Keratinocyte (primary cell): ENCODE results near the gene GANC. TPM values are rescaled to one million over a fixed set of nuclear protein-coding genes. Genes with fewer than 3 reads are reported as not detected.

Experiments
- DNase-seq: peaks from one replicate; pipeline ENCODE4 v3.0.0-alpha.2; 2011; ENCODE audit warnings: low read depth, missing footprints, low spot score
- FAIRE-seq: peaks from 2 replicates; lab custom pipeline; 2011; peaks lifted over from hg19 to GRCh38; lab: Jason Lieb, UNC
- H2AFZ ChIP-seq: 2 replicates; pipeline ENCODE4 v1.6.0; 2012; ENCODE audit warnings: low read length, control low read depth, inconsistent platforms; ENCODE audit not compliant: control insufficient read depth
- H3K27ac ChIP-seq: 2 replicates; pipeline ENCODE4 v1.5.1; 2011; ENCODE audit warnings: low read length; ENCODE audit not compliant: control insufficient read depth, insufficient read depth
- H3K27me3 ChIP-seq: 3 replicates; pipeline ENCODE4 v1.6.0; 2011; ENCODE audit warnings: low read length; ENCODE audit not compliant: control insufficient read depth, insufficient read depth; ENCODE audit errors: extremely low read depth
- H3K36me3 ChIP-seq, 2 experiments: 2 replicates in 1 of 2; 3 replicates in 1 of 2; pipeline ENCODE4 v1.5.1; 2011; ENCODE audit warnings: low read length in 2 of 2, mild to moderate bottlenecking in 1 of 2; ENCODE audit not compliant: control insufficient read depth in 2 of 2, insufficient read depth in 2 of 2; ENCODE audit errors: extremely low read depth in 1 of 2
- H3K4me1 ChIP-seq: 3 replicates; pipeline ENCODE4 v1.5.1; 2011; ENCODE audit warnings: low read length; ENCODE audit not compliant: control insufficient read depth, insufficient read depth; ENCODE audit errors: extremely low read depth
- H3K4me2 ChIP-seq: 3 replicates; pipeline ENCODE4 v1.6.0; 2011; ENCODE audit warnings: low read depth, low read length; ENCODE audit not compliant: control insufficient read depth, insufficient read depth; ENCODE audit errors: extremely low read depth
- H3K4me3 ChIP-seq, 3 experiments: fragments of 200-600 bp in 1 of 3; sonication (generic) in 1 of 3; 2 replicates in 2 of 3; 3 replicates in 1 of 3; pipeline ENCODE4 v1.5.1; 2011 to 2016; ENCODE audit warnings: low read length in 3 of 3, mild to moderate bottlenecking in 3 of 3, control low read depth in 2 of 3, inconsistent platforms in 1 of 3, low read depth in 1 of 3, mixed read lengths in 1 of 3, mixed run types in 1 of 3, moderate library complexity in 1 of 3; ENCODE audit not compliant: control insufficient read depth in 2 of 3, insufficient read depth in 2 of 3; ENCODE audit errors: extremely low read depth in 1 of 3
- H3K79me2 ChIP-seq: 2 replicates; pipeline ENCODE4 v1.6.0; 2012; ENCODE audit warnings: low read length; ENCODE audit not compliant: control insufficient read depth, insufficient read depth
- H3K9ac ChIP-seq: 3 replicates; pipeline ENCODE4 v1.6.0; 2011; ENCODE audit warnings: low read length; ENCODE audit not compliant: control insufficient read depth, insufficient read depth; ENCODE audit errors: extremely low read depth
- H3K9me1 ChIP-seq: 3 replicates; pipeline ENCODE4 v1.6.0; 2011; ENCODE audit warnings: low read length; ENCODE audit not compliant: control insufficient read depth, insufficient read depth; ENCODE audit errors: extremely low read depth
- H3K9me3 ChIP-seq: 2 replicates; pipeline ENCODE4 v1.5.1; 2012; ENCODE audit warnings: low read depth, low read length; ENCODE audit not compliant: control insufficient read depth
- H4K20me1 ChIP-seq: 3 replicates; pipeline ENCODE4 v1.6.0; 2011; ENCODE audit warnings: low read length; ENCODE audit not compliant: control insufficient read depth, insufficient read depth; ENCODE audit errors: extremely low read depth
- CTCF ChIP-seq, 3 experiments: IDR thresholded peaks in 1 of 3; conservative IDR thresholded peaks in 1 of 3; optimal IDR thresholded peaks in 1 of 3; 2 replicates in 2 of 3; 3 replicates in 1 of 3; pipeline versions ENCODE3 to v1.5.1; 2011; ENCODE audit warnings: low read length in 3 of 3, mild to moderate bottlenecking in 3 of 3, moderate library complexity in 2 of 3, control low read depth in 1 of 3, inconsistent platforms in 1 of 3; ENCODE audit not compliant: insufficient read depth in 2 of 3; ENCODE audit errors: extremely low read depth in 1 of 3
- EZH2 ChIP-seq: IDR thresholded peaks from one replicate; pipeline ENCODE4 v1.6.1; 2012; ENCODE audit warnings: inconsistent platforms, mild to moderate bottlenecking, low read length, moderate library complexity
- dilution Hi-C: fragments of 300-500 bp; cut with MboI; formaldehyde crosslinking; loops from one replicate; pipeline ENCODE4 v1.7.0; 2020; ENCODE audit warnings: low sequenced_read_pairs; ENCODE audit not compliant: extremely low pct_ligation_motif_present
- polyA plus RNA-seq, 5 experiments: library from polyadenylated mRNA; depleted of rRNA in 3 of 5; stranded (reverse) in 3 of 5; stranded (forward) in 1 of 5; unstranded in 1 of 5; fragments of >200 nt; gene quantifications; 1 replicate in 1 of 5; 2 replicates in 3 of 5; 3 replicates in 1 of 5; pipeline versions ENCODE4 v1.2.1 to v1.2.3, GENCODE V29; 2011 to 2012; ENCODE audit warnings: missing spikeins in 2 of 5, low read depth in 1 of 5, low replicate concordance in 1 of 5

The GANC gene
- polyA plus RNA-seq, 1 donor (not counting 4 experiments of a cell fraction or from before 2014, with no cell fraction given): 46.2 TPM

DNA sequence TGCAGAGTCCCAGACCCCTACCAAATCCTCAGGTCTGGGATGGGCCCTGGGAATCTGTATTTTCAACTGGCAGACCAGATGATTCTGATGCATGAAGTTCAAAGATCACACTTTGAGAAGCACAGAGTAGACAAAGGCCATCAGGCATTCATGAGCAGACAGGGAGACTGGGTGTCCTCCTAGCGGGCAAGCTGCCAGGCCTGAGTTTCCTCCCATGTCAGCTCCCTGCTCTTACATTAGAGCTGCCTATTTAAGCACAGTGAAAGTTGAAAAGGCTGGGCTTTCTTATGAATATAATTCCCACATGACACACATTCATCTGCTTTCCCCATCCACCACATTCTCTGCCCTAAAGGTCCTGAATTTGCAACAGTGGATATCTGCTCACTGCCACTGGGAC, 100.3 kb downstream of the GANC start:
- H3K4me2 ChIP-seq: no peak overlapping the region
- H2AFZ ChIP-seq: no peak overlapping the region
- TF ChIP-seq CTCF (optimal IDR thresholded peaks at IDR 0.05 in 1 of 3, IDR thresholded peaks at IDR 0.05 in 1 of 3, conservative IDR thresholded peaks at IDR 0.05 in 1 of 3; ENCODE audit: extremely low read depth in 1 of 3, insufficient read depth in 2 of 3, low read length in 3 of 3) (no peak), EZH2 (no peak)
- no peaks in the 10 kb centered on the region for H3K27me3 ChIP-seq
- H3K9ac ChIP-seq: no peak overlapping the region
- no peaks in the 10 kb centered on the region for H4K20me1 ChIP-seq
- H3K9me3 ChIP-seq: no peaks in the 10 kb centered on the region
- no peaks in the 10 kb centered on the region for H3K4me1 ChIP-seq
- no peak overlapping the region for H3K4me3 ChIP-seq
- H3K9me1 ChIP-seq: no peaks in the 10 kb centered on the region
- H3K27ac ChIP-seq: no peak overlapping the region
- DNase-seq (no peak), FAIRE-seq (no peak)
- dilution Hi-C loops: no loop called here
- H3K36me3 ChIP-seq: peaks cover 0 to 2% of the 10 kb centered on the region in 2 experiments
- H3K79me2 ChIP-seq: no peaks in the 10 kb centered on the region

- Histone ChIP-seq H3K9me1 (no peaks in the 10 kb centered on the region), H3K79me2 (no peaks in the 10 kb centered on the region), H3K4me2 (no peak overlapping the region), H3K4me1 (no peaks in the 10 kb centered on the region), H3K36me3 (peaks cover 0 to 2% of the 10 kb centered on the region in 2 experiments), H4K20me1 (no peaks in the 10 kb centered on the region), H3K9ac (no peak overlapping the region), H3K27me3 (no peaks in the 10 kb centered on the region), H3K4me3 (no peak overlapping the region), H2AFZ (no peak overlapping the region), H3K9me3 (no peaks in the 10 kb centered on the region), H3K27ac (no peak overlapping the region)
- DNase-seq (no peak), FAIRE-seq (no peak)
- dilution Hi-C loops: no loop called here
- TF ChIP-seq CTCF (optimal IDR thresholded peaks at IDR 0.05 in 1 of 3, IDR thresholded peaks at IDR 0.05 in 1 of 3, conservative IDR thresholded peaks at IDR 0.05 in 1 of 3; ENCODE audit: extremely low read depth in 1 of 3, insufficient read depth in 2 of 3, low read length in 3 of 3) (no peak), EZH2 (no peak)
Observed at GRCh38 chr15:42373936-42374335, 100.9 kb downstream of the GANC start.
